HepG2 (cell line): ENCODE results near the gene OR51D1. TPM values are rescaled to one million over a fixed set of nuclear protein-coding genes. Genes with fewer than 3 reads are reported as not detected.

ENCODE experiments used
- ATAC-seq: fragments of 200-7000 bp; cut with Tn5 transposase; 3 replicates; pipeline ENCODE4 v1.9.1; 2020; ENCODE audit warnings: mild to moderate bottlenecking, moderate library complexity
- BruUV-seq: library from RNA; stranded (reverse); fragments of 400-500 nt; replicated peaks from 2 replicates; lab custom pipeline; 2021; lab: Mats Ljungman, UMichigan
- CTCF ChIA-PET: fragments of 300-600 bp; formaldehyde crosslinking; extraction: SDS; loops from one replicate; lab custom pipeline; 2021; ENCODE audit warnings: low total read pairs, inconsistent platforms, low intra/inter-chr PET ratio; lab: Yijun Ruan, JAX
- POLR2A ChIA-PET: fragments of 350-600 bp; sonication (Branson Sonifier 250); formaldehyde crosslinking; loops from one replicate; lab custom pipeline; 2020; ENCODE audit warnings: antibody characterized with exemption, inconsistent platforms; lab: Yijun Ruan, JAX
- DNase-seq: peaks from one replicate; pipeline ENCODE4 v3.0.0-alpha.2; 2015; ENCODE audit warnings: low spot score
- FAIRE-seq: peaks from 3 replicates; lab custom pipeline; 2011; peaks lifted over from hg19 to GRCh38; lab: Jason Lieb, UNC
- H2AFZ ChIP-seq: one replicate; pipeline ENCODE4 v1.6.1; 2011; ENCODE audit warnings: low read length, inconsistent platforms
- H3K27ac ChIP-seq: fragments of 300-600 bp; 3 replicates; pipeline ENCODE4 v1.8.0; 2011; ENCODE audit warnings: mixed run types, mild to moderate bottlenecking, mixed read lengths, low read length, inconsistent platforms; ENCODE audit not compliant: insufficient read depth; ENCODE audit errors: extremely low read length
- H3K27me3 ChIP-seq, 2 experiments: fragments of 200-600 bp in 1 of 2; 2 replicates in 1 of 2; 3 replicates in 1 of 2; pipeline versions ENCODE4 v1.6.0 to v1.8.0; 2011; ENCODE audit warnings: low read length in 2 of 2, mild to moderate bottlenecking in 2 of 2, moderate library complexity in 2 of 2, inconsistent platforms in 1 of 2; ENCODE audit not compliant: insufficient read depth in 2 of 2, control insufficient read depth in 1 of 2
- H3K36me3 ChIP-seq, 2 experiments: fragments of 200-600 bp in 1 of 2; replicated peaks in 1 of 2; 2 replicates in 1 of 2; 3 replicates in 1 of 2; pipeline versions ENCODE4 v1.5.1 to v1.8.0; 2011; ENCODE audit warnings: low read length in 2 of 2, inconsistent platforms in 1 of 2; ENCODE audit not compliant: insufficient read depth in 2 of 2, control insufficient read depth in 1 of 2
- H3K4me1 ChIP-seq: 2 replicates; pipeline ENCODE4 v1.5.1; 2012; ENCODE audit warnings: low read length, inconsistent platforms; ENCODE audit not compliant: insufficient read depth
- H3K4me2 ChIP-seq: 2 replicates; pipeline ENCODE4 v1.6.0; 2011; ENCODE audit warnings: low read depth, low read length, inconsistent platforms
- H3K4me3 ChIP-seq, 3 experiments: fragments of 200-600 bp in 1 of 3; sonication (generic), shearing (Covaris generic) in 1 of 3; replicated peaks in 1 of 3; 2 replicates each; pipeline ENCODE4 v1.5.1; 2011 to 2016; ENCODE audit warnings: low read length in 3 of 3, inconsistent platforms in 2 of 3, low read depth in 2 of 3, mild to moderate bottlenecking in 2 of 3, control low read depth in 1 of 3, mixed read lengths in 1 of 3; ENCODE audit not compliant: insufficient read depth in 1 of 3
- H3K79me2 ChIP-seq: one replicate; pipeline ENCODE4 v1.6.1; 2011; ENCODE audit warnings: low read length, inconsistent platforms; ENCODE audit not compliant: insufficient read depth
- H3K9ac ChIP-seq: 2 replicates; pipeline ENCODE4 v1.6.0; 2011; ENCODE audit warnings: mild to moderate bottlenecking, low read depth, low read length, inconsistent platforms; ENCODE audit not compliant: insufficient read depth
- H3K9me3 ChIP-seq: 2 replicates; pipeline ENCODE4 v1.5.1; 2012; ENCODE audit warnings: mild to moderate bottlenecking, low read length
- H4K20me1 ChIP-seq: 2 replicates; pipeline ENCODE4 v1.6.0; 2011; ENCODE audit warnings: inconsistent platforms, mild to moderate bottlenecking, low read length, moderate library complexity; ENCODE audit not compliant: insufficient read depth
- E2F1 ChIP-seq: sonication (generic); formaldehyde crosslinking; IDR thresholded peaks from 2 replicates; pipeline ENCODE4 v1.5.0; 2020; ENCODE audit warnings: missing genetic modification reagents
- ETV6 ChIP-seq: sonication (generic); formaldehyde crosslinking; conservative IDR thresholded peaks from 2 replicates; pipeline ENCODE4 v1.4.0; 2020; ENCODE audit warnings: missing genetic modification reagents
- GPN1 ChIP-seq: sonication (generic); formaldehyde crosslinking; IDR thresholded peaks from 2 replicates; pipeline ENCODE4 v1.5.1; 2020; ENCODE audit warnings: missing genetic modification reagents, borderline replicate concordance
- HNRNPH1 ChIP-seq: fragments of 200-400 bp; formaldehyde crosslinking; optimal IDR thresholded peaks from 2 replicates; pipeline ENCODE3; 2017; ENCODE audit warnings: mild to moderate bottlenecking, low read depth, low read length
- KAT2B ChIP-seq: fragments of 150-350 bp; IDR thresholded peaks from 2 replicates; pipeline ENCODE4 v1.6.1; 2014; ENCODE audit warnings: low read depth, low read length, borderline replicate concordance
- MED8 ChIP-seq: sonication (generic); formaldehyde crosslinking; IDR thresholded peaks from 2 replicates; pipeline ENCODE4 v1.8.1; 2023; ENCODE audit warnings: mild to moderate bottlenecking, missing genetic modification reagents; ENCODE audit not compliant: insufficient replicate concordance
- PRPF4 ChIP-seq: fragments of 200-400 bp; formaldehyde crosslinking; IDR thresholded peaks from 2 replicates; pipeline ENCODE4 v1.6.1; 2016; ENCODE audit warnings: low read length, low read depth; ENCODE audit not compliant: poor library complexity, severe bottlenecking
- SETDB1 ChIP-seq: sonication (generic); formaldehyde crosslinking; IDR thresholded peaks from 2 replicates; pipeline ENCODE4 v1.5.1; 2020; ENCODE audit warnings: missing genetic modification reagents, mild to moderate bottlenecking, borderline replicate concordance
- SMC3 ChIP-seq: IDR thresholded peaks from 2 replicates; pipeline ENCODE4 v1.6.1; 2011; ENCODE audit warnings: low read length, improper control_type of control experiment
- TARDBP ChIP-seq: sonication (generic); formaldehyde crosslinking; IDR thresholded peaks from 2 replicates; pipeline ENCODE4 v1.8.0; 2022; ENCODE audit warnings: mild to moderate bottlenecking, missing genetic modification reagents
- TBL1XR1 ChIP-seq: fragments of 150-350 bp; IDR thresholded peaks from 2 replicates; pipeline ENCODE4 v1.6.1; 2014; ENCODE audit warnings: borderline replicate concordance, low read length; ENCODE audit not compliant: partially characterized antibody
- TMF1 ChIP-seq: sonication (generic); formaldehyde crosslinking; IDR thresholded peaks from 2 replicates; pipeline ENCODE4 v1.8.1; 2022; ENCODE audit warnings: low read depth, missing genetic modification reagents
- U2AF1 ChIP-seq: fragments of 200-400 bp; formaldehyde crosslinking; optimal IDR thresholded peaks from 2 replicates; pipeline ENCODE3; 2017; ENCODE audit warnings: mild to moderate bottlenecking, low read depth, low read length
- ZC3H4 ChIP-seq: sonication (generic); formaldehyde crosslinking; IDR thresholded peaks from 2 replicates; pipeline ENCODE4 v1.4.0; 2020; ENCODE audit warnings: missing genetic modification reagents, borderline replicate concordance
- ZFP36L1 ChIP-seq: sonication (generic); formaldehyde crosslinking; IDR thresholded peaks from 2 replicates; pipeline ENCODE4 v1.8.0; 2022; ENCODE audit warnings: mild to moderate bottlenecking, missing genetic modification reagents, moderate library complexity
- ZNF234 ChIP-seq: sonication (generic); formaldehyde crosslinking; conservative IDR thresholded peaks from 2 replicates; pipeline ENCODE4 v1.5.1; 2020; ENCODE audit warnings: mild to moderate bottlenecking, missing genetic modification reagents
- ZNF331 ChIP-seq: sonication (generic); formaldehyde crosslinking; IDR thresholded peaks from 2 replicates; pipeline ENCODE4 v1.4.0; 2020; ENCODE audit warnings: missing genetic modification reagents
- ZNF691 ChIP-seq: sonication (generic); formaldehyde crosslinking; IDR thresholded peaks from 2 replicates; pipeline ENCODE4 v1.4.0; 2020; ENCODE audit warnings: missing genetic modification reagents, low read depth, mild to moderate bottlenecking, borderline replicate concordance
- ZNF747 ChIP-seq: sonication (generic); formaldehyde crosslinking; IDR thresholded peaks from 2 replicates; pipeline ENCODE4 v1.8.1; 2023; ENCODE audit warnings: missing genetic modification reagents, mild to moderate bottlenecking, borderline replicate concordance
- ZNF775 ChIP-seq: sonication (generic); formaldehyde crosslinking; IDR thresholded peaks from 2 replicates; pipeline ENCODE4 v1.4.0; 2020; ENCODE audit warnings: missing genetic modification reagents, mild to moderate bottlenecking, moderate library complexity, borderline replicate concordance
- WGBS: methylation state at CpG from one replicate; pipeline ENCODE4 v1.1.6; 2017; ENCODE audit warnings: low lambda C conversion rate; 5-methylcytosine and 5-hydroxymethylcytosine counted together
- in situ Hi-C: cut with HindIII; loops from 2 replicates; pipeline ENCODE4 v1.10.0; 2017; ENCODE audit warnings: low pct_unique_long_range_greater_than_20kb; ENCODE audit not compliant: extremely low pct_ligation_motif_present
- intact Hi-C: fragments of 100-400 bp; cut with micrococcal nuclease; formaldehyde crosslinking; loops from one replicate; pipeline ENCODE4 v1.10.0; 2022; ENCODE audit not compliant: unreplicated experiment
- polyA plus RNA-seq, 8 experiments: library from polyadenylated mRNA; depleted of rRNA in 3 of 8; stranded (reverse) in 7 of 8; unstranded in 1 of 8; fragments of >200 nt; fragmentation: Illumina TruSeq in 4 of 8; extraction: Trizol in 4 of 8; gene quantifications; 2 replicates each; pipeline versions ENCODE4 v1.2.1 to v1.2.3, GENCODE V29; 2011 to 2016; ENCODE audit warnings: low read depth in 4 of 8, missing spikeins in 1 of 8, mixed read lengths in 1 of 8; ENCODE audit not compliant: insufficient read depth in 1 of 8
- total RNA-seq, 5 experiments: library from RNA; depleted of rRNA; stranded (reverse); fragments of >200 nt; fragmentation: Illumina TruSeq; extraction: Trizol; gene quantifications; 2 replicates each; pipeline ENCODE4 v1.2.3, GENCODE V29; 2016; ENCODE audit warnings: low read depth in 1 of 5

Gene OR51D1
- total and polyA plus RNA-seq, 2 of the 13 experiments (the other 11 are each of a cell fraction or from before 2014, with no cell fraction given), result not detected

- no peak for TF ChIP-seq ZNF691 (CRISPR knock-in tag)
- no peak for TF ChIP-seq ZFP36L1 (CRISPR knock-in tag)
- TF ChIP-seq E2F1 (CRISPR knock-in tag), result no peak
- TF ChIP-seq ZNF775 (CRISPR knock-in tag), result no peak
- no peak for TF ChIP-seq HNRNPH1
- TF ChIP-seq SMC3, result no peak
- TF ChIP-seq ZNF747 (CRISPR knock-in tag), result no peak
- no peak for TF ChIP-seq ZC3H4
These were observed 40.7 kb downstream of the OR51D1 start (continued) for GRCh38 chr11:4677948-4678347.

GRCh38 chr11:4680341-4680740 is 43.1 kb downstream of the OR51D1 start:
- Histone ChIP-seq H3K4me1 (no peaks in the 10 kb centered on the region), H3K4me2 (no peak overlapping the region), H3K79me2 (no peaks in the 10 kb centered on the region), H3K9ac (no peak overlapping the region), H3K27ac (no peak overlapping the region), H3K27me3 (peaks cover 0 to 11% of the 10 kb centered on the region in 2 experiments; a peak in 3 of 5 replicates), H4K20me1 (no peaks in the 10 kb centered on the region), H3K9me3 (no peaks in the 10 kb centered on the region), H3K36me3 (no peaks in the 10 kb centered on the region), H3K4me3 (no peak overlapping the region), H2AFZ (no peak overlapping the region)
- WGBS, result 13% methylated on average over 3 of the region's 3 CpGs
- no TSS peak for BruUV-seq
- CTCF ChIA-PET, result no interaction called here
- POLR2A ChIA-PET, result no interaction called here
- TF ChIP-seq GPN1 (CRISPR knock-in tag), result no peak
- no peak for TF ChIP-seq SETDB1 (CRISPR knock-in tag)
- no peak for TF ChIP-seq ZNF234 (CRISPR knock-in tag)
- TF ChIP-seq TBL1XR1, result no peak
- TF ChIP-seq TARDBP, result no peak
- no peak for TF ChIP-seq PRPF4
- no peak for TF ChIP-seq ETV6
- no peak for TF ChIP-seq TMF1 (CRISPR knock-in tag)
- no peak for TF ChIP-seq ZNF331
- TF ChIP-seq U2AF1, result no peak
- no peak for TF ChIP-seq MED8 (CRISPR knock-in tag)
- no peak for TF ChIP-seq KAT2B
- DNase-seq, result no peak
- ATAC-seq, result no peak
- intact Hi-C loops, result no loop called here
- no peak for FAIRE-seq
- in situ Hi-C loops, result no loop called here
